HG03045 (cell line): ENCODE results near the gene GPR160.

Experiments
- ATAC-seq: cut with Tn5 transposase; IDR thresholded peaks from one replicate; pipeline ENCODE4 v1.9.1; 2021; ENCODE audit warnings: mild to moderate bottlenecking, moderate library complexity; ENCODE audit not compliant: unreplicated experiment

Gene GPR160

DNA sequence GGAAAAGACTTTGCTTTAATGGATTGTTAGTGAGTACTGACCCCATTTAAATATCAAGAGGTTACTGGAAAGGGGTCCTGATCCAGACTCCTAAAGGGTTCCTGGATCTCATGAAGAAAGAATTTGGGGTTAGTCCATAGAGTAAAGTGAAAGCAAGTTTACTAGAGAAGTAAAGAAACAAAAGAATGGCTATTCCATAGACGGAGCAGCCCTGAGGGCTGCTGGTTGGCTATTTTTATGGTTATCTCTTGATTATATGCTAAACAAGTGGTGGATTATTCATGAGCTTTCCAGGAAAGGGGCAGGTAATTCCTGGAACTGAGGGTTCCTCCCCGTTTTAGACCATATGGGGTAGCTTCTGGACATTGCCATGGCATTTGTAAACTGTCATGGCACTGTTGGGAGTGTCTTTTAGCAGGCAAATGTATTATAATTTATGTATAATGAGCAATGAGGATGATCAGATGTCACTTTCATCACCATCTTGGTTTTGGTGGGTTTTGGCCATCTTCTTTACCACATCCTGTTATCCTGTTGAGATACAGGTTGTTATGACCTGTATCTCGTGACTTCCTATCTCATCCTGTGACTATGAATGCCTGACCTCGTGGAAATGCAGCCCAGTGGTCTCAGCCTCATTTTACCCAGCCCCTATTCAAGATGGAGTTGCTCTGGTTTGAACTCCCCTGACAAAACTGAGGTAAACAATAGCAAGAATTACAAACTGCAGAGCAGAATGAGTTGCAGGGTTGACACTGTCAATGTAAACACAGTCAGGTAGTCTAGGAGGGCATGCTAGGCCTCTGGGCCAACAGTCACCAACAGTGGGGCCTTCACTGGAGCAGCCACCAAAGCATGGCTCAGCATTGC, 10.3 kb upstream of the GPR160 start:
- no peak for ATAC-seq

DNA sequence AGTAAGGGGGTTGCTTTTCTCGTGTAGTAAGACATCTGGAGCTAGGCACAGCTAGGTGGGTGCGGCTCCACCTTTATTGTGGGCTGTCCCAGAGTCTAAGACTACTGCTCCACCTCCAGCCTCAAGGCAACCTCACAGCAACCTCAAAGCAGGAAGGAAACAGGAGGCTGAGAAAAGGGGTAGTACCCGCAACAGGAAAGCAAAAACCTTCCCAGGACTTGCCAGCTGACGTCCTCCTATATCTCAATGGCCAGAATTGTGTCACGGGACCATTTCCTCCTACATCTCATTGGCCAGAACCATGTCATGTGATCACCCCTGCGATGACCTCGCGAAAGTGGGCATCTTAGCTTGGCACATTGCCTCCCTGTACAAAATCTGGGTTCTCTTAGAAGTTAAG, 4.3 kb upstream of the GPR160 start:
- no peak for ATAC-seq

DNA sequence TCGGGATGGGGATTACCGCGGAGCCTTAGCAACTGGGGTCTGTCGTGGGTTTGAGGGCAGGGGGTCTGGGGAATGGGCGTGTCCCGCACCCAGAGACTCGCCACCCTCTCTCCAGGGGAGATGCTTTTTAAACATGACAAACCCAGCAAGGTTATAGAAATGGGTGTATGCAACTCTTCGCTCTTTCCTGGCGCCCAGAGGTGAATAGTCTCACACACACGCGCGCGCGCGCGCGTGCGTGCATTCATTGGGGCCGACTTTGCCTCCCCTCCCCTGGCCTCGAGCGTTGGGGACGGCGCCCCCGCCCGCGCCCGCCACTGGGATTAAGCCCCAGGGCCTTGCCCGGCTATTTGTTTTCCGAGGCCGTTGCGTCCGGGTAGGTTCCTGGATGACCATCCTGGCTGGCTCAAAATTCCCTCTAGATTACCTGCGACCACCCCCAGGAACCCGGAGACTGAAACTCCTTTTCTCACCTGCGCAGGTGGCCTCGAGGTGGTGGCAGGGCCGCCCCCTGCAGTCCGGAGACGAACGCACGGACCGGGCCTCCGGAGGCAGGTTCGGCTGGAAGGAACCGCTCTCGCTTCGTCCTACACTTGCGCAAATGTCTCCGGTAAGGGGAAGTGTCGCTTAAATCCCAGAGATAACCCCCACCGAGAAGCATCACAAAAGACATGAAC, 777 bp downstream of the GPR160 start:
- ATAC-seq = peak; percentile 11

DNA sequence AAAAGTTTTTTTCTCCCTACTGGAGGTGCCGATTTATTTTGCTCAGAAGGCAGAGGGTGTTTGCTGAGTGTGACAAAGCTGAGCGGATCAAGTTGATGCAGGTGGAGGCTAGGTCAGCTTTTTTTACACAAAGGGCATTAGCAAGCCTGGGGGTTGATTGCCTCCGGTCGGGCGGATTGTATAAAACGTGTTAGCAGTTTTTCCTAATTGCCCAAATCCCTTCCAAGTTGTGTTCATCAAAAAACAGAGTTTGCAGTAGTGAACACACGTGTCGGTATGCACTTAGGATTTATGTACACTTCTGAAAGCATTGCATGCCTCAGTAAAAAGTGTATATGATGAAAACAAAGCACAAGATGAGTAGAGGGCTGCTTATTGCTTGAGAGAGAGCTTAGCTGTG, 2.6 kb downstream of the GPR160 start:
- no peak for ATAC-seq

DNA sequence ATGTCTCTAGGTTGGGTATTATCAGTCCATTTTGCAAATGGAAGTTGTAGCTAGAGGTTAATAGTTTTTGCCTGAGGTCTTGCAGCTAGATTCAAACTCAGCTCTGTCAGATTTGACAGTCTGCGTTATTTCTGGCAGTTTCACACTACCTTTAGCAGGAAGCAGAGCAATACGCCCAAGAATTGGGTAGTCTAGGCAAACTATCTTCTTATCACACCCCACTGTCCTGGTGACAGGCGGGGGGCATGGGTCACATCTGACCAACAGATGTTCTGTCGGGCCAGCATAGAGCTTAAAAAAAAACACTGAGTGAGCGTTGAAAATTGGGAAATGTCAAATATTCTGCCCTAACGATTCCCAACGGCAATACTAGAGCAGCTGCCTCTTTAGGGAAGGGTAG, 5.7 kb downstream of the GPR160 start:
- no peak for ATAC-seq

DNA sequence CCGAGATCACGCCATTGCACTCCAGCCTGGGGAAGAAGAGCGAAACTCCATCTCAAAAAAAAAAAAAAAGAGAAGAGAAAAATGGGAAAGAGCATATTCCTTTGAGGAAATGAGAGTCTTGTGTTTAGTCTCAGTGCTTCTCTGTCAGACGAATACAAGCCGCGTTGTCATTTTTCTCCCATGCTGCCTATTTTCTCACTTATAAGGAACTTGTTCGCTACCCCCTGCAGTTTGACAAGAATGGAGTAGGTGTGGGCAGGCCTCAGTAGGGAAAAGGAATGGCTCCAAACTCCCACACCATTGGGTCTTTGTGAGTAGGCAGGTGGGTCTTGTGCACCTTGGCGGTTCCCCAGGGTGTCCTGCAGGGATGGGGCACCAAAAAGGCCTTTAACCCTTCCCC, 6.5 kb downstream of the GPR160 start:
- ATAC-seq = no peak

DNA sequence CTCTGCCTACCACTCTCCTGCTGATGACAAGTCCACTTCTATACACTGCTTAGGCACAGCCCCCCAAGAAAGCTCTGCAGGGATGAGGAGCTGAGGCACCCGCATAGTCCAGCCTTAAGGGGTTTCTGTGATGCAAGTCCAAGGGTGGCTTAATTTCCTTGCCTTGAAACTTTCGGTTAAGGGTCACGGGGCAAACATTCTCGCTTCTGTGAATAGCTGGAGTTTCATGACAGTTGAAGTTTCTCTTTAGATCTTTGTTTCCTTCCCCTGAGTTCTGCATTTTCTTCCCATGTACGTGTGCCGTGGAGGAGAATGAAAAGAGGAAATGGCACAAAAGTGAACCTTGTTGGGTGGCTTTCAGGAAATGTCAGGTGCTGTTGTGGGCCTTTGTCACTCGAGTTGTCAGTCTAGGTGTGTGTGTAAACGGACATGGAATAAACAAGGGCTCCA, 7.0 kb downstream of the GPR160 start:
- peak; percentile 73 for ATAC-seq

DNA sequence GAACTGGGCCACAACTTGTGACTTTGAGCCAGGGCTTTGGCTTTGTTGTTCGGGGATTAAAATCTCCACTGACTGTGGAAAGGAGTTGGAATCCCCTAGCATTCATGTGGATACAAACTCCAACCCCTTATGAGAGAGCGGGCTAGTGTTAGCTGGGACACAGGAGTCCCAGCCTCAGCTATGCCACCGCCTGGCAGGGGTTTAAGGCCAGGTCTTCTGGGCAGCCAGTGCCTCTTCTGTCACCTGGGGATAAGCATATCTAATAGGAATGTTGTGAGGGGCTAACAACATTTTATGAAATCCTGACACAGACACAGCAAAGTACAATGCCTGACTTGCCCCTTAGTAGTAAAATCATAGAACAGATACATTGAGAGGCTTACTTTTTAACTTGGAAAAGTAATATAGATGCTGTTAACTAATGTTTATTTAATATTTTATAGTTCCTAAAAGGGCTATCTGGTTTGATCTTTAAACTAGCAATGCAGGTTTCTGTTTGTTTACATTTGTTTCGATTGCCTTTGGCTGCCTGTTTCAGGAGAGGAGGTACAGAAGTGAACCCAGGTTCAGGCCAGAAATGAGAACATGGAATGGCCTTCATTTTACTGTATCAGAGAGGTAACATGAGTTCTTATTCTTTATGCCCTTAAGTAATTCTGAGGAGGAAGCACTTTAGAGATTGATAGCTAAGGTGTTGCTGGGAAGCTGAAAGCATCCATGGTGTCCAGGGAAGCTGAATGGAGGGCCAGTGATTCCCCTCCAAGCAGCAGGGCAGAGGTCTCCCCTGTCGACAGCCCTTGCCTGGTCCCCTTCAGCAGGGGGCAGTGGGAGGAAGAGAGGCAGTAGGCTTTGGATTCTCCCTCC, 8.7 kb downstream of the GPR160 start:
- ATAC-seq = no peak

DNA sequence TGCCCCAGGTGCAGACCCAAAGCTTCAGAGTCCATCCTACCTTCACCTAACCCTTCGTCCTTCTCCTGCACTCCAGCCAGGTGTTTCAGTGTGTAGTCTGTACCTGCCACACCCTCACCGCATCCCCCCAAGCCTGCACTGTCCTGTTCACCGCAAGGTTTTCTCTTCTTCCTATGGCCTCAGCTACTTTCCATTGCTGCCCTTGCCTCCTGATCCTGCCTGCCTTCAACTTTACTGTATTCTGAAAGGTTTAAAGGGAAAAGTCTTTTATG, 9.3 kb downstream of the GPR160 start:
- ATAC-seq = no peak

DNA sequence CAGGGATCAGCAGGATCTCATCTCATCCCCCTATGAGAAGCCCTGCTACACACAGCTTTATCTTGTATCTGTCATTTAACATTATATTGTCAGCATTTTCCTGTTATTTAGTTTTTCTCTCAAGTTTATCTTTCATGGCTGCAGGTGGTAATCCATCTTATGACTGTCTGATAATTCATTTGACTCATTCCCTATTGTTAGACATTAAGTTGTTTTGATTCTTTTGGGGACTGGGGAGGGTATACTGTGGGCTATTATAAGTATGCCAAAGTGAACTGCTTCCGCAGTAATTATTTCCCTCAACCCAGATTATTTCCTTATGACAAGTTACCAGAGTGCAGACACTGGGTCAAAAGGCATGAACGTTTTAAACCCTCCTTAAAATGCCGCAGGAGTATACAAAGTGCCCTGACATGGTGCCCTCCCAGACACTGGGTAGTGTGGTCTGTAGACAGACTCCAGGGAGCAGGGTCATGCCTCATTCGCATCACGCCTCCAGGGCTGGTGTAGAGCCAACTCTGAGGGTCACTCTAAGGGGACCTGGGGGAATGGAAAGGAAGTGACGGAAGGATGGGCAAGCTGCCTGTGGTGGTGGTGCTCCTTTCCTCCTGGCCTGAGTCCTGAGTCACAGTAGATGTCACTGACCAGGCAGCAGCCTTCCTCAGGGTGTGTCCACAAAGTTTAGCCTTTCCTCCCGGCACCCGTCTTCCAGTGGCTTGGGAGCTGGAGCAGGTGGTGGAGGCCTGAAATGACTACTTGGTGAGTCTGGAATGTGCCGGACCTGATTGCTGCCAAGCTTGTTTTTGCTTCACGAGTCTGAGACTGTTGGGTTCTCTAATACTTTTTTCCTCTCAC, 11.6 kb downstream of the GPR160 start:
- ATAC-seq = no peak

DNA sequence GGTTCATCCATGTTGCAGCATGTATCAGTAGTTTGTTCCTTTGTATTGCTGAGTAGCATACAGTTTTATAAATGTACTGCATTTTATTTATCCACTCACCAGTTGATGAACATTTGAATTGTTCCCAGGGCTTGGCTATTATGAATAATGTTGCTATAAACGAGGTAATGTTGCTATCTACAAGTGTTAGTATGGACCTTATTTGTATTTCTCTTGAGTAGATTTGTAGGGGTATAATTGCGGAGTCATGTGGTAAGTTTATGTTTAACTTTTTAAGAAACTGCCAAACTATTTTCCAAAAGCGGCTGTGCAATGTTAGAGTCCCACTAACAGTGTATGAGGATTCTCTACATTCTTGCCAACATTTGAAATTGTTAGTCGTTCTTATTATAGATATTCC, 13.0 kb downstream of the GPR160 start:
- no peak for ATAC-seq

DNA sequence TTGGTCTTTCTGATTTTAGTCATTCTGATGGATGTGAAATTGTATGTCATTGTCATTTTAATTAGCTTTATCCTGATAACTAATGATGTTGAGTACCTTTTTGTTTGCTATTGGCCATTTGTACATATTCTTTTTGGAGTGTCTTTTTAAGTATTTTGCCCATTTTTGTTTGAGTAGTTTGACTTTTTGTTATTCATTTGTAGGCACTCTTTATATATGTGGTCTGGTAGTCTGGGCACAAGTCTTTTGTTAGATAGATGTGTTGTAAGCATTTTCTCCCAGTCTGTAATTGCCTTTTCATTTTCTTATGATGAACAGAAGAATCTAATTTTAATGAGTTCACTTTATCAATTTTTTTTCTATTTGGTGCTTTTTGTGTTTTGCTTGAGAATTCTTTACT, 14.6 kb downstream of the GPR160 start:
- ATAC-seq = no peak

DNA sequence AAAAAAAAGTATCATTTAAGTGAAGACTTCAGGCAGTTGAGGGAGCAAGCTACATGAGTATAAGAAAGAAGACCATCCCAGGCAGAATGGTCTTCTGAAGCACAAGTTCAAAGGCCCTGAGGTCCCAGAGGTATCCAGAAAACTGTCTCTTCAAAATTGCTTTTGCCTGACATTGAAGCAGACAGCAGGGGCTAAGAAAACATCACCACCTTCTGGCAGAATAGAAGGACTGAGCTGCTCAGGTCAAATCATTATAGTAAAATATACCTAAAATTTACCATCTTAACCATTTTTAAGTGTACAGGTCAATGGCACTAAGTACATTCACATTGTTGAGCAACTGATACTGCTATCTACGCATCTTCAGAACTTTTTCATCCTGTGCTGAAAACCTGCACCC, 16.4 kb downstream of the GPR160 start:
- ATAC-seq = no peak

DNA sequence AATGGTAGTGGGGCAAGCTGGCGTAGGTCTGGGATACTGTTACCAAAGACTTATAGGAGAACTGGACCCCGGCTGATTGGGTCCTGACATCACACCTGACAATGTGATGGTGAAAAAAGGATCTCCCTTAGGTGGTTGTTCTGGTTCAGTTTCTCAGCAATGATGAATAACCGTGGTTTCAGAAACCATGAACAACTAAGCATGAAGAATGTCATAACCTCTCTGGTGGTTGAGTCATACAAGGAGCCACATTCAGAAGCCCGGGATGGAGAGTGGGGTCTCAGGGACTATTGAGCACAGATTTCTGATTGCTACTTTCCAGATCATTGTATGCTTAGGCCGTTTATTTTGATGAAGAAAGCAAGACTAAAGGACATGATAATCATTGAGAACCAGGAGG, 17.4 kb downstream of the GPR160 start:
- ATAC-seq = peak; percentile 68

DNA sequence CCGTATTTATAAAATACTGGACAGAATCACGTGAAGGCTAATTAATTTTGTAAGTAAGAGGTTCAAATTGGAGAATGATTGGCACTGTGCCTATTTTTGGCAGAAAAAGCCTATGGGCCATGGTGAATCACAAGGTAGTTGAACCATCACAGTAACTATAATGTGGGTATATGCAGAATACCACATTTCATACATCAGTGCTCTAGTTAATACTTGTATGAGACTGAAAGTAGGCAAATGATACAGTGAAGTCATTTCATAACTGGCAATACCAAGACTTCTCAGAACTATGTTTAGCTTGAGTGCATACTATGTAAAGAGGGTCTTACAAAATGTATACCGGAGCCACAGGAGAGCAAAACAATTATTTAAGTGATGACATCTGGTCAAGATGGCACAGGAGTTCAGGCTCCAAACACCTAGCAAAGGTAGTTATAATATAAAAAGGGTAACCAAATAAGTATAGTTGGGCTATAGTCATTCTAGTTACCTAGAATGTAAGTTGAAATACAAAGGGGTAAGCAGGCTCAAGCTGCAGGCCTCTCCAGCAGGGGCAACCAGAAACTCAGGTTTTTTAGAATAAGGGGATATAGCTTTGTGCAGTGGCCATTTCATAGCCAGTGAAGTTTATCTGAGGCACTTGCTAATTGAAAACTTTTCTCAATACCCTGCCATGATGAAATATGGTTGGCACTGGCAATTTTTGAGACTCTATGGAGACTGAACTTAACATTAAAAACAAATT, 19.1 kb downstream of the GPR160 start:
- ATAC-seq = peak; percentile 83

DNA sequence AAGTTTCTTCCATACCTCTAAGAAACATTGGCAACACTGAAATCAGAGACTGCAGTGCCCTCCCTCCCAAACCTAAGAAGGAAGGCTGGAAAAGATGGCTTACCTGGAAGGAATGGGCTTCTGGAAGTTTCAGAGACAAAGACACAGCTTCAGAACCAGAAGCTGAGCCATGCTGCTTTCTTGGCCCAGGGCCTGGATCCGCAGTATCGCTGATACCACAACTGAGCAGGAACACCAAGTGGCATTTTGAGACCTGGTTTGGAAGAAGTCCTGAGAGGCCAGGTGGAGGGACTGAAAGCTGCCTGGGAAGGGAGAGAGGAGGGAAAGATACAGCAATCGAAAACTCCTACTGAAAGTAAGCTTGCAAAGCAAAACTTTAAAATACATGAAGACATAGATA, 19.8 kb downstream of the GPR160 start:
- ATAC-seq = no peak

DNA sequence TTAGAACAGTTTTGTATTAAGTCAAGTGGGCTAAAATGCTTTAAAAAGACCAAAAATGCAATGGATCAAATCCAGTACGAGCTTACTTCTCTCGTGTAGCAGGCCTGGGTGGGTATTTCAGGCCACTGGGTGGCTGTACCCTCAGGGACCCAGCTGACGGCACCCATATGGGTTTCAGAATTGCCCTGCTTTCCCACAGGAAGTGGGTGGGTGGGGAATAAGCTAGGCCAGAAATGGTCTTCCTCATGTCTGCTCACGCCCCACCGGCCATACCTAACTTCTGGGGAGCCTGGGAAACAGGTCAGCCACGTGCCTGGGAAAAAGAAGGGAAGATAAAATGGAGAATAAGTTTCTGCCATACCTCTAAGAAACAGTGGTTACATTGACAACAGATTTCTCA, 20.3 kb downstream of the GPR160 start:
- ATAC-seq = no peak

DNA sequence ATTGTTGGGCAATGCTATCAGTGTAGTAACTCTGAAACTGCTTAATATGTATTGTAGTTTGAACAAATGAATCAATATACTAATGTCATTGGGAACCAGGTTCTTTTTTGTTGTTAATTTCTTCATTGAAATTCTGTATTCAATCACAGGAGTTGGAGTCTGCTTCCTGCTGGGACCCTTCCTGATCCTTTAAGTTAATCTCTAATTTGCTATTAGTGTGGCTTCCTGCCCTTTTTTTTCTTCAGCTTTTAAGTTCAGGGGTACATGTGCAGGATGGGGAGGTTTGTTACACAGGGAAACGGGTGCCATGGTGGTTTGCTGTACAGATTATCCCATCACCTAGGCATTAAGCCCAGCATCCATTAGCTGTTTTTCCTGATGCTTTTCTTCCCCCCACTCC, 21.7 kb downstream of the GPR160 start:
- no peak for ATAC-seq

DNA sequence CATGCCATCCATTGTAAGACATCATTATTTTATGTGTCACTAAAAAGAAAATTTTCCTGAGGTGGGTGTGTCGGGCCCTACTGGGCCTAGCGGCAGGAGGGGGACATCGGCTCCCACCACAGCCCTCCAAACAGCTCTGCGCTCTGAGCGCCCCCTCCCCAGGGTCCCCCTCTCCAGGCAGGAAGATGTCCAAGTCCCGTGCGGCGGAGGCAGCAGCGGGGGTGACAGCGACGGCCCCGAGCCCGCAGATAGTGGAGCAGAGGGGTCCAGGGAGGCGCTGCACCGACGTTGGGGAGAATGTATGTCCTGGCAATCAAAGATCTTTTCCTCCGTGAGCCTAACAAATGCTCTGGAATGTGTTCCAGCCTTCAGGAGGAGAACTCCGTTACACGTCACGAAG, 24.3 kb downstream of the GPR160 start:
- no peak for ATAC-seq

DNA sequence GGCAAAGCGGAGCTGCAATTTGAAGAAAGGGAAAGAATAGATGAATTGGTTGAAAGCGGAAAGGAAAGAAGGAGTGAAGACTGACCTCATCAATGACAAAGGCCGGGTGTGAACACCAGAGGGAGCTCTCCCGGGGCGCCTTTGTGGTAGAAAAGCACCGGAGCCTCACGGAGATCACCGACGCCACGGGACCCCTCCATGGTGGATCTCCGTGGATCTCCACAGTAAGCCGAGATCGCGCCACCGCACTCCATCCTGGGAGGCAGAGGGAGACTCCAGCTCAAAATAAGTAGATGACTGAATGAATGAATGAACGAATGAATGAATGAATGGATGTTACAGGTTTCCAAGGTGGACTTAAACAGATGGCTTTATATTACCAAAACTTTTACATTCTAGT, 25.0 kb downstream of the GPR160 start:
- no peak for ATAC-seq
